Colonic mucosa (tissue), 4 donors: ENCODE results near the gene MUSTN1. TPM values are rescaled to one million over a fixed set of nuclear protein-coding genes. Genes with fewer than 3 reads are reported as not detected.

Experiments
- DNase-seq: peaks from one replicate; pipeline ENCODE4 v3.0.0-alpha.2; 2020
- H3K27ac ChIP-seq: fragments of 200-600 bp; one replicate; pipeline ENCODE4 v1.8.0; 2021
- H3K27me3 ChIP-seq: fragments of 200-600 bp; one replicate; pipeline ENCODE4 v1.8.0; 2021
- H3K36me3 ChIP-seq: fragments of 200-600 bp; one replicate; pipeline ENCODE4 v1.8.0; 2021
- H3K4me1 ChIP-seq: fragments of 200-600 bp; one replicate; pipeline ENCODE4 v1.8.0; 2021; ENCODE audit warnings: mild to moderate bottlenecking
- H3K4me3 ChIP-seq: fragments of 200-600 bp; one replicate; pipeline ENCODE4 v1.8.0; 2021
- H3K9ac ChIP-seq, 2 donors: one replicate each; pipeline ENCODE4 v1.7.0; 2013; ENCODE audit warnings: control low read depth in 2 of 2, low read depth in 2 of 2, low read length in 2 of 2
- H3K9me3 ChIP-seq: fragments of 200-600 bp; one replicate; pipeline ENCODE4 v1.8.0; 2021
- CTCF ChIP-seq: fragments of 200-600 bp; IDR thresholded peaks from one replicate; pipeline ENCODE4 v1.8.0; 2022; ENCODE audit warnings: antibody characterized with exemption, mild to moderate bottlenecking
- intact Hi-C: fragments of 100-400 bp; cut with DNase I; formaldehyde crosslinking; loops from one replicate; pipeline ENCODE4 v1.14.1; 2022
- total RNA-seq, 2 donors: library from RNA; stranded (reverse); fragmentation: NEBNext Ultra II Directional in 1 of 2; extraction: Animal tissue kit (Norgen Biotek cat#: 25700) in 1 of 2; gene quantifications; one replicate each; pipeline ENCODE4 v1.2.1, GENCODE V29; 2021
- donor health status: healthy.
- donor health status: DM: no; HTN: no; CAD: no.
- donor health status: DM: no; HTN: no; CAD: no.

MUSTN1 gene
- total RNA-seq, 2 donors from 2014 or later, result 1.5 to 3.2 TPM

- H3K36me3 ChIP-seq, result no peaks in the 10 kb centered on the region
- TF ChIP-seq CTCF, result no peak
- H3K27ac ChIP-seq, result no peak overlapping the region
- no peaks in the 10 kb centered on the region for H3K9me3 ChIP-seq
- no peak overlapping the region for H3K4me3 ChIP-seq
- no peaks in the 10 kb centered on the region for H3K4me1 ChIP-seq
- H3K9ac ChIP-seq, result no peak overlapping the region
- no peak for DNase-seq
- no peaks in the 10 kb centered on the region for H3K27me3 ChIP-seq
- intact Hi-C loops, result no loop called here
These were observed 40.9 kb downstream of the MUSTN1 start for GRCh38 chr3:52793702-52794611.

GRCh38 chr3:52792961-52793695 is 41.7 kb downstream of the MUSTN1 start:
- no peak overlapping the region for H3K9ac ChIP-seq
- no peaks in the 10 kb centered on the region for H3K27me3 ChIP-seq
- no peaks in the 10 kb centered on the region for H3K36me3 ChIP-seq
- H3K27ac ChIP-seq, result no peak overlapping the region
- TF ChIP-seq CTCF, result no peak
- intact Hi-C loops, result no loop called here
- no peaks in the 10 kb centered on the region for H3K9me3 ChIP-seq
- DNase-seq, result no peak
- H3K4me1 ChIP-seq, result no peaks in the 10 kb centered on the region
- no peak overlapping the region for H3K4me3 ChIP-seq

- intact Hi-C loops, result no loop called here
- Histone ChIP-seq H3K9me3 (no peaks in the 10 kb centered on the region), H3K27me3 (no peaks in the 10 kb centered on the region), H3K9ac (no peak overlapping the region), H3K36me3 (no peaks in the 10 kb centered on the region), H3K27ac (no peak overlapping the region), H3K4me3 (no peak overlapping the region), H3K4me1 (no peaks in the 10 kb centered on the region)
- no peak for DNase-seq
- no peak for TF ChIP-seq CTCF
These were observed 42.4 kb downstream of the MUSTN1 start for GRCh38 chr3:52792413-52792812.

- intact Hi-C loops, result no loop called here
- H3K36me3 ChIP-seq, result no peaks in the 10 kb centered on the region
- no peak for TF ChIP-seq CTCF
These were observed 42.9 kb downstream of the MUSTN1 start for GRCh38 chr3:52791928-52792327.

GRCh38 chr3:52791366-52791765 is 43.5 kb downstream of the MUSTN1 start:
- H3K27me3 ChIP-seq, result no peaks in the 10 kb centered on the region
- no peak for DNase-seq
- no peak for TF ChIP-seq CTCF

More at GRCh38 chr3:52791928-52792327, 42.9 kb downstream of the MUSTN1 start:
- no peaks in the 10 kb centered on the region for H3K4me1 ChIP-seq
- no peaks in the 10 kb centered on the region for H3K27me3 ChIP-seq
- no peak overlapping the region for H3K4me3 ChIP-seq
- no peak for DNase-seq
- no peak overlapping the region for H3K9ac ChIP-seq
- H3K27ac ChIP-seq, result no peak overlapping the region
- H3K9me3 ChIP-seq, result no peaks in the 10 kb centered on the region

More at GRCh38 chr3:52791366-52791765, 43.5 kb downstream of the MUSTN1 start:
- H3K27ac ChIP-seq, result no peak overlapping the region
- no peak overlapping the region for H3K4me3 ChIP-seq
- H3K9me3 ChIP-seq, result no peaks in the 10 kb centered on the region
- H3K9ac ChIP-seq, result no peak overlapping the region
- intact Hi-C loops, result no loop called here
- no peaks in the 10 kb centered on the region for H3K4me1 ChIP-seq
- H3K36me3 ChIP-seq, result no peaks in the 10 kb centered on the region
